H7 (cell line): ENCODE results near the gene NAV2. TPM values are rescaled to one million over a fixed set of nuclear protein-coding genes. Genes with fewer than 3 reads are reported as not detected.
"Not testable (repeated sequence)": the region's sequence is repeated elsewhere in the genome, so short reads cannot be mapped to it uniquely, and the experiment has no call there.

Source experiments
- DNase-seq: peaks from one replicate; pipeline ENCODE4 v3.0.0; 2012
- H3K27me3 ChIP-seq: 2 replicates; pipeline ENCODE4 v1.6.0; 2011; ENCODE audit warnings: mild to moderate bottlenecking, low read length; ENCODE audit not compliant: control insufficient read depth, insufficient read depth
- H3K36me3 ChIP-seq: replicated peaks from 2 replicates; pipeline ENCODE4 v1.5.1; 2011; ENCODE audit warnings: low read length; ENCODE audit not compliant: control insufficient read depth, insufficient read depth
- H3K4me3 ChIP-seq: 2 replicates; pipeline ENCODE4 v1.5.1; 2011; ENCODE audit warnings: low read depth, mild to moderate bottlenecking, control low read depth, low read length, moderate library complexity; ENCODE audit not compliant: insufficient read depth
- total RNA-seq: library from RNA; depleted of rRNA; stranded (reverse); fragments of >200 nt; shearing (Covaris generic); gene quantifications from 2 replicates; pipeline ENCODE4 v1.2.3, GENCODE V29; 2014

Gene NAV2
- total RNA-seq, 1 experiment from 2014 or later, result 11.1 TPM

- Histone ChIP-seq H3K36me3 (peaks cover 3% of the 10 kb centered on the region), H3K27me3 (no peaks in the 10 kb centered on the region), H3K4me3 (no peak overlapping the region)
- no peak for DNase-seq
These were observed 208.3 kb downstream of the NAV2 start for GRCh38 chr11:19920982-19921381.

GRCh38 chr11:19921976-19922688 lies 209.5 kb downstream of the NAV2 start:
- DNase-seq, result no peak
- H3K27me3 ChIP-seq, result no peaks in the 10 kb centered on the region

GRCh38 chr11:19922689-19923035 lies 210.0 kb downstream of the NAV2 start:
- H3K36me3 ChIP-seq, result no peaks in the 10 kb centered on the region
- H3K27me3 ChIP-seq, result no peaks in the 10 kb centered on the region
- H3K4me3 ChIP-seq, result no peak overlapping the region
- no peak for DNase-seq

More at GRCh38 chr11:19921976-19922688, 209.5 kb downstream of the NAV2 start:
- H3K4me3 ChIP-seq, result no peak overlapping the region
- H3K36me3 ChIP-seq, result no peaks in the 10 kb centered on the region

GRCh38 chr11:19923626-19924025 lies 211.0 kb downstream of the NAV2 start:
- no peak for DNase-seq
- no peaks in the 10 kb centered on the region for H3K36me3 ChIP-seq
- no peak overlapping the region for H3K4me3 ChIP-seq
- H3K27me3 ChIP-seq, result no peaks in the 10 kb centered on the region

- DNase-seq, result no peak
- Histone ChIP-seq H3K36me3 (no peaks in the 10 kb centered on the region), H3K27me3 (no peaks in the 10 kb centered on the region), H3K4me3 (no peak overlapping the region)
These were observed 211.7 kb downstream of the NAV2 start for GRCh38 chr11:19924311-19924710.

GRCh38 chr11:19924716-19925115 lies 212.1 kb downstream of the NAV2 start:
- no peak for DNase-seq
- H3K4me3 ChIP-seq, result no peak overlapping the region
- H3K27me3 ChIP-seq, result no peaks in the 10 kb centered on the region
- no peaks in the 10 kb centered on the region for H3K36me3 ChIP-seq

- not testable (repeated sequence) for H3K4me3 ChIP-seq, H3K36me3 ChIP-seq, H3K27me3 ChIP-seq, DNase-seq
These were observed 214.8 kb downstream of the NAV2 start for GRCh38 chr11:19927403-19927802.

- Histone ChIP-seq H3K36me3 (no peaks in the 10 kb centered on the region; the same call in 1 of the 2 replicates), H3K4me3 (no peak overlapping the region), H3K27me3 (no peaks in the 10 kb centered on the region)
- no peak for DNase-seq
These were observed 216.5 kb downstream of the NAV2 start for GRCh38 chr11:19929147-19929546.

- no peak overlapping the region for H3K4me3 ChIP-seq
- peaks cover 2% of the 10 kb centered on the region; the same call in 1 of the 2 replicates for H3K36me3 ChIP-seq
- DNase-seq, result no peak
- H3K27me3 ChIP-seq, result no peaks in the 10 kb centered on the region
These were observed 217.0 kb downstream of the NAV2 start for GRCh38 chr11:19929655-19930054.

- H3K27me3 ChIP-seq, result no peaks in the 10 kb centered on the region
- H3K4me3 ChIP-seq, result no peak overlapping the region
- no peak for DNase-seq
- H3K36me3 ChIP-seq, result peaks cover 2% of the 10 kb centered on the region; the same call in 1 of the 2 replicates
These were observed 218.6 kb downstream of the NAV2 start for GRCh38 chr11:19931141-19931770.

- no peak for DNase-seq
- Histone ChIP-seq H3K27me3 (no peaks in the 10 kb centered on the region), H3K36me3 (peaks cover 4% of the 10 kb centered on the region; the same call in 1 of the 2 replicates), H3K4me3 (no peak overlapping the region)
These were observed 219.2 kb downstream of the NAV2 start for GRCh38 chr11:19931771-19932369.

- DNase-seq, result no peak
- H3K4me3 ChIP-seq, result no peak overlapping the region
- H3K27me3 ChIP-seq, result no peaks in the 10 kb centered on the region
- H3K36me3 ChIP-seq, result peaks cover 4% of the 10 kb centered on the region; the same call in 1 of the 2 replicates
These were observed 220.6 kb downstream of the NAV2 start for GRCh38 chr11:19933132-19933735.

GRCh38 chr11:19933801-19934488 lies 221.3 kb downstream of the NAV2 start:
- peaks cover 4% of the 10 kb centered on the region; the same call in 1 of the 2 replicates for H3K36me3 ChIP-seq
- no peak for DNase-seq
- no peak overlapping the region for H3K4me3 ChIP-seq
- no peaks in the 10 kb centered on the region for H3K27me3 ChIP-seq

- Histone ChIP-seq H3K36me3 (peaks cover 4% of the 10 kb centered on the region; the same call in 1 of the 2 replicates), H3K4me3 (no peak overlapping the region), H3K27me3 (no peaks in the 10 kb centered on the region)
- no peak for DNase-seq
These were observed 222.2 kb downstream of the NAV2 start for GRCh38 chr11:19934828-19935259.
